ENCODE data around the gene SLC2A9.

The SLC2A9 gene

GRCh38 chr4:9933956-9934355, 87.3 kb downstream of the SLC2A9 start:
- no peak for TF ChIP-seq TAF1 (IDR thresholded peaks at IDR 0.05; ENCODE audit: low read depth)
- TF ChIP-seq NFIC (IDR thresholded peaks at IDR 0.05) = no peak
- TF ChIP-seq YY1 (IDR thresholded peaks at IDR 0.05; ENCODE audit: low read depth) = no peak
- no peak for TF ChIP-seq USF1 (IDR thresholded peaks at IDR 0.05)
- TF ChIP-seq EGR1 (IDR thresholded peaks at IDR 0.05) = no peak
- no peak for TF ChIP-seq RAD21 (IDR thresholded peaks at IDR 0.05; ENCODE audit: low read depth)
- no peak for TF ChIP-seq CREB1 (IDR thresholded peaks at IDR 0.05; ENCODE audit: low read depth)
- no peak for TF ChIP-seq ZBTB7A (IDR thresholded peaks at IDR 0.05; ENCODE audit: low read depth)
- TF ChIP-seq REST (IDR thresholded peaks at IDR 0.05; ENCODE audit: low read depth) = no peak
- TF ChIP-seq CEBPB (IDR thresholded peaks at IDR 0.05) = no peak
- no peak for TF ChIP-seq FOXM1 (IDR thresholded peaks at IDR 0.05; ENCODE audit: borderline replicate concordance, low read depth)

GRCh38 chr4:9933184-9933583, 88.1 kb downstream of the SLC2A9 start:
- TF ChIP-seq YY1 (IDR thresholded peaks at IDR 0.05; ENCODE audit: low read depth) = no peak
- TF ChIP-seq TCF12 (IDR thresholded peaks at IDR 0.05; ENCODE audit: low read depth) = no peak
- no peak for TF ChIP-seq ZBTB7A (IDR thresholded peaks at IDR 0.05; ENCODE audit: low read depth)
- TF ChIP-seq MAX (IDR thresholded peaks at IDR 0.05) = no peak
- TF ChIP-seq CREB1 (IDR thresholded peaks at IDR 0.05; ENCODE audit: low read depth) = no peak
- no peak for TF ChIP-seq EGR1 (IDR thresholded peaks at IDR 0.05)
- TF ChIP-seq NFIC (IDR thresholded peaks at IDR 0.05) = no peak
- TF ChIP-seq RAD21 (IDR thresholded peaks at IDR 0.05; ENCODE audit: low read depth) = no peak
- TF ChIP-seq TAF1 (IDR thresholded peaks at IDR 0.05; ENCODE audit: low read depth) = no peak
- TF ChIP-seq TEAD4 (IDR thresholded peaks at IDR 0.05) = no peak

- TF ChIP-seq EGR1 (IDR thresholded peaks at IDR 0.05) = no peak
- no peak for TF ChIP-seq RAD21 (IDR thresholded peaks at IDR 0.05; ENCODE audit: low read depth)
- no peak for TF ChIP-seq FOXM1 (IDR thresholded peaks at IDR 0.05; ENCODE audit: borderline replicate concordance, low read depth)
- no peak for TF ChIP-seq CREB1 (IDR thresholded peaks at IDR 0.05; ENCODE audit: low read depth)
- TF ChIP-seq CEBPB (IDR thresholded peaks at IDR 0.05) = no peak
- no peak for TF ChIP-seq ZBTB7A (IDR thresholded peaks at IDR 0.05; ENCODE audit: low read depth)
- no peak for TF ChIP-seq TAF1 (IDR thresholded peaks at IDR 0.05; ENCODE audit: low read depth)
- no peak for TF ChIP-seq YY1 (IDR thresholded peaks at IDR 0.05; ENCODE audit: low read depth)
- no peak for TF ChIP-seq TCF12 (IDR thresholded peaks at IDR 0.05; ENCODE audit: low read depth)
- no peak for TF ChIP-seq TEAD4 (IDR thresholded peaks at IDR 0.05)
Measured at GRCh38 chr4:9932771-9933170, 88.5 kb downstream of the SLC2A9 start.

- TF ChIP-seq TAF1 (IDR thresholded peaks at IDR 0.05; ENCODE audit: low read depth) = no peak
- no peak for TF ChIP-seq TCF12 (IDR thresholded peaks at IDR 0.05; ENCODE audit: low read depth)
- no peak for TF ChIP-seq REST (IDR thresholded peaks at IDR 0.05; ENCODE audit: low read depth)
- no peak for TF ChIP-seq ZBTB7A (IDR thresholded peaks at IDR 0.05; ENCODE audit: low read depth)
- TF ChIP-seq EP300 (IDR thresholded peaks at IDR 0.05; ENCODE audit: borderline replicate concordance) = no peak
- TF ChIP-seq CREB1 (IDR thresholded peaks at IDR 0.05; ENCODE audit: low read depth) = no peak
- TF ChIP-seq CEBPB (IDR thresholded peaks at IDR 0.05) = no peak
- TF ChIP-seq NFIC (IDR thresholded peaks at IDR 0.05) = no peak
- TF ChIP-seq MAX (IDR thresholded peaks at IDR 0.05) = no peak
- no peak for TF ChIP-seq USF1 (IDR thresholded peaks at IDR 0.05)
- TF ChIP-seq FOXM1 (IDR thresholded peaks at IDR 0.05; ENCODE audit: borderline replicate concordance, low read depth) = no peak
- no peak for TF ChIP-seq YY1 (IDR thresholded peaks at IDR 0.05; ENCODE audit: low read depth)
- no peak for TF ChIP-seq RAD21 (IDR thresholded peaks at IDR 0.05; ENCODE audit: low read depth)
- TF ChIP-seq TEAD4 (IDR thresholded peaks at IDR 0.05) = no peak
- TF ChIP-seq EGR1 (IDR thresholded peaks at IDR 0.05) = no peak
Measured at GRCh38 chr4:9931146-9931545, 90.2 kb downstream of the SLC2A9 start.

GRCh38 chr4:9929111-9929510, 92.2 kb downstream of the SLC2A9 start:
- TF ChIP-seq NFIC (IDR thresholded peaks at IDR 0.05) (no peak), TAF1 (IDR thresholded peaks at IDR 0.05; ENCODE audit: low read depth) (no peak), ZBTB7A (IDR thresholded peaks at IDR 0.05; ENCODE audit: low read depth) (no peak), TEAD4 (IDR thresholded peaks at IDR 0.05) (no peak), YY1 (IDR thresholded peaks at IDR 0.05; ENCODE audit: low read depth) (no peak), FOXM1 (IDR thresholded peaks at IDR 0.05; ENCODE audit: borderline replicate concordance, low read depth) (no peak), MAX (IDR thresholded peaks at IDR 0.05) (no peak), CEBPB (IDR thresholded peaks at IDR 0.05) (no peak), USF1 (IDR thresholded peaks at IDR 0.05) (no peak), TCF12 (IDR thresholded peaks at IDR 0.05; ENCODE audit: low read depth) (no peak), CREB1 (IDR thresholded peaks at IDR 0.05; ENCODE audit: low read depth) (no peak)
